Psoas muscle (tissue), 8 donors: ENCODE results near the gene AQP2. TPM values are rescaled to one million over a fixed set of nuclear protein-coding genes. Genes with fewer than 3 reads are reported as not detected.

Experiments
- ATAC-seq, 4 donors: fragments of 200-7000 bp; cut with Tn5 transposase; one replicate each; pipeline ENCODE4 v1.9.1; 2020; ENCODE audit warnings: moderate library complexity in 3 of 4, mild to moderate bottlenecking in 2 of 4
- DNase-seq, 2 donors: peaks; one replicate each; pipeline ENCODE4 v3.0.0-alpha.2; 2020
- H3K27ac ChIP-seq: fragments of 200-600 bp; one replicate; pipeline ENCODE4 v1.8.0; 2022
- H3K27me3 ChIP-seq, 3 donors: fragments of 200-600 bp in 1 of 3; one replicate each; pipeline versions ENCODE4 v1.6.1 to v1.8.0; 2013 to 2022; ENCODE audit warnings: low read length in 2 of 3, mild to moderate bottlenecking in 2 of 3, moderate library complexity in 1 of 3; ENCODE audit not compliant: insufficient read depth in 3 of 3
- H3K36me3 ChIP-seq, 2 donors: fragments of 200-600 bp in 1 of 2; one replicate each; pipeline versions ENCODE4 v1.6.1 to v1.8.0; 2013 to 2022; ENCODE audit warnings: low read depth in 1 of 2, mild to moderate bottlenecking in 1 of 2, moderate library complexity in 1 of 2; ENCODE audit not compliant: insufficient read depth in 1 of 2
- H3K4me1 ChIP-seq: fragments of 200-600 bp; one replicate; pipeline ENCODE4 v1.8.0; 2022
- H3K4me3 ChIP-seq: fragments of 200-600 bp; one replicate; pipeline ENCODE4 v1.8.0; 2022; ENCODE audit warnings: mild to moderate bottlenecking
- H3K9me3 ChIP-seq: fragments of 200-600 bp; one replicate; pipeline ENCODE4 v1.8.0; 2022
- WGBS, 3 donors: extraction: QIAGEN DNeasy Blood & Tissue Kit; methylation state at CpG; one replicate each; pipeline versions ENCODE4 v1.1.6 to v1.1.7; 2013; 5-methylcytosine and 5-hydroxymethylcytosine counted together
- intact Hi-C, 2 donors: fragments of 100-400 bp; cut with DNase I; formaldehyde crosslinking; loops; one replicate each; pipeline versions ENCODE4 v1.11.0 to v1.14.2; 2022
- polyA plus RNA-seq, 3 donors: library from polyadenylated mRNA; stranded (reverse); fragments of 200-250 nt; gene quantifications; one replicate each; pipeline ENCODE4 v1.2.3, GENCODE V29; 2013
- total RNA-seq, 4 donors: library from RNA; stranded (reverse); fragmentation: NEBNext Ultra II Directional in 2 of 4; extraction: Animal tissue kit (Norgen Biotek cat#: 25700) in 2 of 4; gene quantifications; one replicate each; pipeline versions ENCODE4 v1.2.1 to v1.2.4, GENCODE V29; 2021 to 2023
- TF ChIP-seq, protein P1 (sequence below): fragments of 200-600 bp; IDR thresholded peaks from one replicate; pipeline ENCODE4 v1.8.0; 2022; ENCODE audit warnings: antibody characterized with exemption
- donor health status: healthy with polysubstance abuse.
- donor health status: DM: no; HTN: no; CAD: no; lungs with moderate emphysema.
- donor health status: Bipolar disorder and iron deficiency.
- donor health status: healthy.
- donor health status: DM: yes; HTN: yes; CAD: no.
- donor health status: DM: no; HTN: no; CAD: no.
- donor health status: DM: no; HTN: no; CAD: no.
- donor health status: DM: yes; HTN: yes; CAD: no.

The AQP2 gene
- total and polyA plus RNA-seq, 7 donors = not detected

GRCh38 chr12:49956663-49957569 is 6.4 kb downstream of the AQP2 start:
- no peak overlapping the region for H3K4me3 ChIP-seq
- 91 to 94% (median 93%) methylated on average over 6 of the region's 6 CpGs for WGBS, 3 donors
- intact Hi-C loops = no loop called here
- TF ChIP-seq, protein P1, sequence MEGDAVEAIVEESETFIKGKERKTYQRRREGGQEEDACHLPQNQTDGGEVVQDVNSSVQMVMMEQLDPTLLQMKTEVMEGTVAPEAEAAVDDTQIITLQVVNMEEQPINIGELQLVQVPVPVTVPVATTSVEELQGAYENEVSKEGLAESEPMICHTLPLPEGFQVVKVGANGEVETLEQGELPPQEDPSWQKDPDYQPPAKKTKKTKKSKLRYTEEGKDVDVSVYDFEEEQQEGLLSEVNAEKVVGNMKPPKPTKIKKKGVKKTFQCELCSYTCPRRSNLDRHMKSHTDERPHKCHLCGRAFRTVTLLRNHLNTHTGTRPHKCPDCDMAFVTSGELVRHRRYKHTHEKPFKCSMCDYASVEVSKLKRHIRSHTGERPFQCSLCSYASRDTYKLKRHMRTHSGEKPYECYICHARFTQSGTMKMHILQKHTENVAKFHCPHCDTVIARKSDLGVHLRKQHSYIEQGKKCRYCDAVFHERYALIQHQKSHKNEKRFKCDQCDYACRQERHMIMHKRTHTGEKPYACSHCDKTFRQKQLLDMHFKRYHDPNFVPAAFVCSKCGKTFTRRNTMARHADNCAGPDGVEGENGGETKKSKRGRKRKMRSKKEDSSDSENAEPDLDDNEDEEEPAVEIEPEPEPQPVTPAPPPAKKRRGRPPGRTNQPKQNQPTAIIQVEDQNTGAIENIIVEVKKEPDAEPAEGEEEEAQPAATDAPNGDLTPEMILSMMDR = no peak
- no peak overlapping the region for H3K27ac ChIP-seq
- peaks cover 0 to 64% (median 32%) of the 10 kb centered on the region in 3 donors for H3K27me3 ChIP-seq
- no peaks in the 10 kb centered on the region for H3K4me1 ChIP-seq
- no peak for DNase-seq
- no peak for ATAC-seq
- no peaks in the 10 kb centered on the region for H3K36me3 ChIP-seq
- H3K9me3 ChIP-seq = no peaks in the 10 kb centered on the region

DNA sequence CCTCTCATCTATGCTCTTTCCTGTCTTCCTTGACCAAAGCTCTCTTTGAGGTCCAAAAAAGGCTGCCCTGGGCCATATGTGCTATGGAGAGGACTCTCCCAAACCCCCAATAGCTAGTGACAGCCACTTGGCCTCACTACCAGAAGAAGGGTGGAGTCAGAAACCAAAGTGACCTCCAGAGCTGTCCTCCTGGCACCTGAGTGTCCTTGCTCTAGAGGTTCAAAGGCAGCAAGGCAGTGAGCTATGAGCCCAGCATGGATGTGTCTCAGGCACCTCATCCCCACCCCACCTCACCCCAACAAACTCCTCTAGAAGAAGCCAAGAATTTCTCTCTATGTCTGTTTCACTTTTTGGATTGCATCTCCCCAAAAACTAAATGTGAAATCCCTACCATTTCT is 7.0 kb downstream of the AQP2 start:
- intact Hi-C loops = no loop called here
- Histone ChIP-seq H3K9me3 (no peaks in the 10 kb centered on the region), H3K4me1 (no peaks in the 10 kb centered on the region), H3K36me3 (no peaks in the 10 kb centered on the region), H3K27me3 (peaks cover 0 to 71% (median 35%) of the 10 kb centered on the region in 3 donors), H3K27ac (no peak overlapping the region), H3K4me3 (no peak overlapping the region)
- DNase-seq (no peak), ATAC-seq (no peak)
- TF ChIP-seq, protein P1 = no peak

DNA sequence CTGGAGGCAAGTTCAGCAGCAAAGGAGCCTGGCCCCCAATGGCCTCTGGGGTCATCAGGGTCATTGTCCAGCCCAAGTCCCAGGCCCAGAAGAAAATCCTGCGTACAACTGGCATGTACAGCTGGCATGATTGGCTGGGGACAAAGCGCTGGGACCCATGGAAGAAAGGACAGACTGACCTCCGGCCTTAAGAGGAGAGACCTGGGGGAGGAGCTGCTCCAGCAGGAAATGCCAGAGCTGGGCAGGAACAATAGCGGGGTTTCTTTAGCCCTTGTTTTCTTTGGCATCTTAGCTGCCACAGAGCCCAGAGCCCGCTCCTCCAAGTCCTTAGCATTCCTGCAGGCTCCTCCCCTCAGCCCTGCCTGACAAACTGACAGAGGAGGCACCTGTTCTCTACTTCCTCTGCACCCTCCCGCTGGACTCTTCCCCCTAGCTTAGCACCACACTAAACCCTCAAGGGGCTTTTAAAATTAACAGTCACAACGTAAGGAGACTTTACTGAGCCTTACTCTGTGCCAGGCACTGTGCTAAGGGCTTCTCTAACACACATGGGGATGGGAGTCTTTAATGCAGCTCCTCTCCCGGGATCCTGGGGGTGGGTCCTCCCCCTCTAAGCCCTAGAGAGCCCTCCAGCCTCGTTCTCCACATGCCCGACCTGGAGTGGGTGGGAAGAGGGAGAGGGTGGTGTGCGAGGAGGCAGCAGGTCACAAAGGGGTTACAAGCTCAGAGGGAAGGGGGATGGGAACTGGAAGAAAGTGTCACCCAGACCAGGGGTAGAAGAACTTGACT is 9.3 kb downstream of the AQP2 start:
- intact Hi-C loops = loop anchor here in 1 of 2 donors (10.0 kb wide), 1 partner anchor 205 kb away; the partner anchor contains the start of gene CERS5
- Histone ChIP-seq H3K4me3 (no peak overlapping the region), H3K4me1 (no peaks in the 10 kb centered on the region), H3K27ac (no peak overlapping the region), H3K9me3 (no peaks in the 10 kb centered on the region), H3K36me3 (no peaks in the 10 kb centered on the region), H3K27me3 (peaks cover 0 to 63% (median 33%) of the 10 kb centered on the region in 3 donors)
- ATAC-seq (no peak), DNase-seq (no peak)
- 36 to 53% (median 52%) methylated on average over 11 of the region's 11 CpGs for WGBS, 3 donors
- TF ChIP-seq, protein P1 = no peak

DNA sequence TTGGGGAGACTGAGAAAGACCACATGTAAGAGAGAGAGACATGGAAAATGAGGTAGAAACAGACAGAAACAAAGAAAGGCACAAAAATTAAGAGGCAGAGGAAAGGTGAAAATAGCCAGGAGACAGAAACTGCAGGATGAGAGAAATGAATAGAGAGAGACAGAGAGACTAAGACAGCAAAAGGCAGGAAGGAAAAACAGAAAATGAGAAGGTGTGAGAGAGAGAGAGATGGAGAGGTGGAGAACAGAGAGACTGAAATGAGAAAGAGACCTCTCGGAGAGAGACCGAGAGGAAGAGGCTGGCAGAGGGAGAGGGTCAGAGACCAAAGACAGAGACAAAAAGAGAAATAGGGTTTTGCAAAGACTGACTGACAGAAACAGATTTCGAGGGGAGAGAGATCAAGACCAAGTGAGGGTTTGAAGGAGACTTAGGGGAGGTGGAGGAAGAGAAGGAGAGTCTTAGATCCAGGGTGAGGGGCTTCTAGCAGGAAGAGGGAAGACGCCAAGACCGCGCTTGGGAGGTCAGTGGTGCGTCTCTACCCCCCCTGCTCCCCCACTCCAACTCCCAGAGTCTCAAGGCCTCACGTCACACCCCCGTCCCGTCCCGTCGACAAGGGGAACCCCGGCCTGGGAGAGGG is 10.1 kb downstream of the AQP2 start:
- 49 to 58% (median 53%) methylated on average over 5 to 13 of the region's 13 CpGs for WGBS, 3 donors
- no peak overlapping the region for H3K27ac ChIP-seq
- TF ChIP-seq, protein P1 = no peak
- H3K9me3 ChIP-seq = no peaks in the 10 kb centered on the region
- intact Hi-C loops = loop anchor here in 1 of 2 donors (10.0 kb wide), 1 partner anchor 204 kb away; the partner anchor contains the start of gene CERS5
- H3K4me1 ChIP-seq = no peaks in the 10 kb centered on the region
- no peaks in the 10 kb centered on the region for H3K36me3 ChIP-seq
- H3K4me3 ChIP-seq = no peak overlapping the region
- H3K27me3 ChIP-seq = peaks cover 0 to 56% (median 33%) of the 10 kb centered on the region in 3 donors
- ATAC-seq (no peak), DNase-seq (no peak)
